Endothelial cell of umbilical vein (primary cell): ENCODE measurements around the gene CLBA1. TPM values are rescaled to one million over a fixed set of nuclear protein-coding genes. Genes with fewer than 3 reads are reported as not detected.

ENCODE experiments used
- BruUV-seq: library from RNA; stranded (reverse); fragments of 400-500 nt; replicated peaks from 2 replicates; lab custom pipeline; 2021; lab: Mats Ljungman, UMichigan
- CTCF ChIA-PET: fragments of 300-600, 350-600 bp; sonication (Branson Sonifier 250); formaldehyde crosslinking; loops from one replicate; lab custom pipeline; 2021; ENCODE audit warnings: antibody characterized with exemption, inconsistent platforms; lab: Charles Lee
- POLR2A ChIA-PET: fragments of 300-600, 350-600 bp; sonication (Branson Sonifier 250); formaldehyde crosslinking; loops from one replicate; lab custom pipeline; 2021; ENCODE audit warnings: antibody characterized with exemption, inconsistent platforms; lab: Charles Lee
- DNase-seq: peaks from one replicate; pipeline ENCODE4 v3.0.0-alpha.2; 2011; ENCODE audit warnings: low read depth, low spot score
- FAIRE-seq: peaks from 2 replicates; lab custom pipeline; 2011; peaks lifted over from hg19 to GRCh38; lab: Jason Lieb, UNC
- H2AFZ ChIP-seq: 2 replicates; pipeline ENCODE4 v1.6.0; 2012; ENCODE audit warnings: low read depth, low read length, control low read depth, inconsistent platforms
- H3K27ac ChIP-seq: 2 replicates; pipeline ENCODE4 v1.5.1; 2011; ENCODE audit warnings: low read depth, mild to moderate bottlenecking, control low read depth, low read length, moderate library complexity; ENCODE audit not compliant: insufficient read depth
- H3K27me3 ChIP-seq, 2 experiments: 2 replicates each; pipeline versions ENCODE4 v1.6.0 to v1.6.1; 2011; ENCODE audit warnings: low read length in 2 of 2, mixed read lengths in 1 of 2; ENCODE audit not compliant: control insufficient read depth in 2 of 2, insufficient read depth in 2 of 2
- H3K36me3 ChIP-seq, 2 experiments: 2 replicates in 1 of 2; 3 replicates in 1 of 2; pipeline ENCODE4 v1.5.1; 2011; ENCODE audit warnings: low read length in 2 of 2, mild to moderate bottlenecking in 1 of 2, moderate library complexity in 1 of 2; ENCODE audit not compliant: control insufficient read depth in 2 of 2, insufficient read depth in 2 of 2; ENCODE audit errors: extremely low read depth in 1 of 2
- H3K4me1 ChIP-seq: 3 replicates; pipeline ENCODE4 v1.5.1; 2011; ENCODE audit warnings: mild to moderate bottlenecking, low read length; ENCODE audit not compliant: control insufficient read depth, insufficient read depth; ENCODE audit errors: extremely low read depth
- H3K4me2 ChIP-seq: 2 replicates; pipeline ENCODE4 v1.6.1; 2011; ENCODE audit warnings: low read length, control low read depth, mixed read lengths; ENCODE audit not compliant: insufficient read depth
- H3K4me3 ChIP-seq, 3 experiments: fragments of 200-600 bp in 1 of 3; sonication (generic), shearing (Covaris generic) in 1 of 3; replicated peaks in 1 of 3; 2 replicates each; pipeline ENCODE4 v1.5.1; 2011 to 2016; ENCODE audit warnings: control low read depth in 3 of 3, low read length in 3 of 3, mild to moderate bottlenecking in 2 of 3, inconsistent platforms in 1 of 3, low read depth in 1 of 3, moderate library complexity in 1 of 3; ENCODE audit not compliant: insufficient read depth in 1 of 3
- H3K79me2 ChIP-seq: 2 replicates; pipeline ENCODE4 v1.6.0; 2012; ENCODE audit warnings: low read length, inconsistent platforms; ENCODE audit not compliant: control insufficient read depth, insufficient read depth
- H3K9ac ChIP-seq: replicated peaks from 2 replicates; pipeline ENCODE3; 2011; ENCODE audit warnings: low read length, control low read depth; ENCODE audit not compliant: insufficient read depth; ENCODE audit errors: extremely low read depth
- H3K9me1 ChIP-seq: replicated peaks from 3 replicates; pipeline ENCODE4 v1.6.0; 2011; ENCODE audit warnings: mild to moderate bottlenecking, low read length; ENCODE audit not compliant: control insufficient read depth, insufficient read depth; ENCODE audit errors: extremely low read depth
- H3K9me3 ChIP-seq: replicated peaks from 2 replicates; pipeline ENCODE4 v1.5.1; 2012; ENCODE audit warnings: low read length, inconsistent platforms; ENCODE audit not compliant: control insufficient read depth, insufficient read depth
- H4K20me1 ChIP-seq: replicated peaks from 2 replicates; pipeline ENCODE3; 2011; ENCODE audit warnings: mild to moderate bottlenecking, low read length; ENCODE audit not compliant: control insufficient read depth, insufficient read depth; ENCODE audit errors: extremely low read depth
- EZH2 ChIP-seq: IDR thresholded peaks from 2 replicates; pipeline ENCODE4 v1.6.1; 2012; ENCODE audit warnings: borderline replicate concordance, low read depth, mild to moderate bottlenecking, moderate library complexity, low read length, inconsistent platforms; ENCODE audit not compliant: severe bottlenecking
- FOS ChIP-seq: IDR thresholded peaks from 2 replicates; pipeline ENCODE4 v1.6.1; 2011; ENCODE audit warnings: mild to moderate bottlenecking, low read length, moderate library complexity, borderline replicate concordance; ENCODE audit not compliant: insufficient read depth
- GATA2 ChIP-seq: IDR thresholded peaks from 2 replicates; pipeline ENCODE4 v1.7.0; 2011; ENCODE audit warnings: low read depth, mild to moderate bottlenecking, moderate library complexity, mixed read lengths, low read length; ENCODE audit not compliant: insufficient read length, insufficient read depth
- JUN ChIP-seq: IDR thresholded peaks from 2 replicates; pipeline ENCODE4 v1.6.1; 2011; ENCODE audit warnings: borderline replicate concordance, low read depth; ENCODE audit not compliant: insufficient read length, insufficient read depth
- MAX ChIP-seq: IDR thresholded peaks from 2 replicates; pipeline ENCODE4 v1.6.1; 2011; ENCODE audit not compliant: insufficient read depth, insufficient read length
- MYC ChIP-seq: IDR thresholded peaks from one replicate; pipeline ENCODE4 v1.6.1; 2011; ENCODE audit warnings: mild to moderate bottlenecking, low read depth, low read length
- POLR2A ChIP-seq: IDR thresholded peaks from 2 replicates; pipeline ENCODE4 v1.6.1; 2012; ENCODE audit warnings: low read depth, mild to moderate bottlenecking, control low read depth, low read length
- POLR2AphosphoS5 ChIP-seq: IDR thresholded peaks from 2 replicates; pipeline ENCODE4 v1.6.1; 2012; ENCODE audit warnings: low read depth, mild to moderate bottlenecking, control low read depth, low read length, moderate library complexity; ENCODE audit not compliant: insufficient read depth
- dilution Hi-C: fragments of 300-500 bp; cut with MboI; formaldehyde crosslinking; loops from one replicate; pipeline ENCODE4 v1.15.0; 2019; ENCODE audit warnings: low sequenced_read_pairs; ENCODE audit not compliant: extremely low pct_ligation_motif_present
- intact Hi-C: fragments of 100-400 bp; cut with micrococcal nuclease; formaldehyde crosslinking; loops from one replicate; pipeline ENCODE4 v1.10.0; 2022
- polyA plus RNA-seq, 4 experiments: library from polyadenylated mRNA; depleted of rRNA in 3 of 4; stranded (reverse) in 3 of 4; unstranded in 1 of 4; fragments of >200 nt; gene quantifications; 2 replicates each; pipeline versions ENCODE4 v1.2.1 to v1.2.3, GENCODE V29; 2011 to 2012; ENCODE audit warnings: missing spikeins in 1 of 4
- total RNA-seq: library from RNA; stranded (reverse); gene quantifications from 2 replicates; pipeline ENCODE4 v1.2.3, GENCODE V29; 2021
- TF ChIP-seq, protein P1 (sequence below), 2 donors: IDR thresholded peaks; 1 replicate in 1 of 2; 2 replicates in 1 of 2; pipeline ENCODE4 v1.5.1; 2011; ENCODE audit warnings: low read length in 2 of 2, mild to moderate bottlenecking in 2 of 2, moderate library complexity in 2 of 2, control low read depth in 1 of 2, inconsistent platforms in 1 of 2, low read depth in 1 of 2; ENCODE audit not compliant: insufficient read depth in 1 of 2; ENCODE audit errors: extremely low read depth in 1 of 2

The CLBA1 gene
- total and polyA plus RNA-seq, 2 donors (not counting 3 experiments of a cell fraction or from before 2014, with no cell fraction given) = 5.2 to 5.3 TPM

GRCh38 chr14:105023144-105023543, 37.6 kb downstream of the CLBA1 start:
- Histone ChIP-seq H3K4me3 (no peak overlapping the region), H3K9me1 (no peaks in the 10 kb centered on the region), H3K4me2 (no peak overlapping the region), H3K9ac (no peak overlapping the region), H3K4me1 (peaks cover 58% of the 10 kb centered on the region), H3K9me3 (peaks cover 2% of the 10 kb centered on the region), H2AFZ (no peak overlapping the region), H3K27me3 (no peaks in the 10 kb centered on the region), H3K27ac (peak overlapping the region; percentile 70), H4K20me1 (no peaks in the 10 kb centered on the region), H3K79me2 (peaks cover 28% of the 10 kb centered on the region), H3K36me3 (no peaks in the 10 kb centered on the region)
- ChIA-PET CTCF (interaction anchor here (1.0 kb wide), 1 partner anchor 22 kb away, joined by 3 read pairs; no protein-coding TSS in a partner anchor), POLR2A (no interaction called here)
- TF ChIP-seq MAX = no peak
- TF ChIP-seq, protein P1, sequence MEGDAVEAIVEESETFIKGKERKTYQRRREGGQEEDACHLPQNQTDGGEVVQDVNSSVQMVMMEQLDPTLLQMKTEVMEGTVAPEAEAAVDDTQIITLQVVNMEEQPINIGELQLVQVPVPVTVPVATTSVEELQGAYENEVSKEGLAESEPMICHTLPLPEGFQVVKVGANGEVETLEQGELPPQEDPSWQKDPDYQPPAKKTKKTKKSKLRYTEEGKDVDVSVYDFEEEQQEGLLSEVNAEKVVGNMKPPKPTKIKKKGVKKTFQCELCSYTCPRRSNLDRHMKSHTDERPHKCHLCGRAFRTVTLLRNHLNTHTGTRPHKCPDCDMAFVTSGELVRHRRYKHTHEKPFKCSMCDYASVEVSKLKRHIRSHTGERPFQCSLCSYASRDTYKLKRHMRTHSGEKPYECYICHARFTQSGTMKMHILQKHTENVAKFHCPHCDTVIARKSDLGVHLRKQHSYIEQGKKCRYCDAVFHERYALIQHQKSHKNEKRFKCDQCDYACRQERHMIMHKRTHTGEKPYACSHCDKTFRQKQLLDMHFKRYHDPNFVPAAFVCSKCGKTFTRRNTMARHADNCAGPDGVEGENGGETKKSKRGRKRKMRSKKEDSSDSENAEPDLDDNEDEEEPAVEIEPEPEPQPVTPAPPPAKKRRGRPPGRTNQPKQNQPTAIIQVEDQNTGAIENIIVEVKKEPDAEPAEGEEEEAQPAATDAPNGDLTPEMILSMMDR (IDR thresholded peaks at IDR 0.05; ENCODE audit: extremely low read depth in 1 of 2, insufficient read depth in 1 of 2, low read depth in 1 of 2, low read length in 2 of 2) = no peak
- peak; percentile 24 for TF ChIP-seq JUN
- TF ChIP-seq MYC = no peak
- TF ChIP-seq GATA2 = peak; percentile 49
- no peak for TF ChIP-seq EZH2
- TF ChIP-seq FOS = peak; percentile 72
- TF ChIP-seq POLR2A = peak; percentile 48
- peak; percentile 65 for TF ChIP-seq POLR2AphosphoS5
- FAIRE-seq (peak; percentile 21), DNase-seq (peak; percentile 64)
- intact Hi-C loops (no loop called here), dilution Hi-C loops (no loop called here)
- BruUV-seq = no TSS peak
